Gastroesophageal sphincter (tissue), 4 donors: ENCODE results near the gene EXOC6B. TPM values are rescaled to one million over a fixed set of nuclear protein-coding genes. Genes with fewer than 3 reads are reported as not detected.

ENCODE experiments used
- ATAC-seq: fragments of 150-250 bp; one replicate; pipeline ENCODE4 v1.9.1; 2016; ENCODE audit warnings: mild to moderate bottlenecking, moderate library complexity
- H3K27ac ChIP-seq, 4 donors: fragments of 200-600 bp; sonication (generic) in 3 of 4; 1 replicate in 3 of 4; 2 replicates in 1 of 4; pipeline ENCODE4 v1.5.1; 2016 to 2019
- H3K27me3 ChIP-seq: fragments of 200-600 bp; sonication (generic); one replicate; pipeline ENCODE4 v1.5.1; 2019
- H3K36me3 ChIP-seq, 2 donors: fragments of 200-600 bp; sonication (generic); one replicate each; pipeline ENCODE4 v1.5.1; 2019; ENCODE audit warnings: control low read depth in 1 of 2
- H3K4me1 ChIP-seq, 3 donors: fragments of 200-600 bp; sonication (generic); 1 replicate in 2 of 3; 2 replicates in 1 of 3; pipeline ENCODE4 v1.5.1; 2016 to 2019; ENCODE audit warnings: control low read depth in 2 of 3
- H3K4me3 ChIP-seq, 2 donors: fragments of 200-600 bp; sonication (generic); one replicate each; pipeline ENCODE4 v1.5.1; 2019; ENCODE audit warnings: mild to moderate bottlenecking in 1 of 2, moderate library complexity in 1 of 2
- H3K9me3 ChIP-seq, 3 donors: fragments of 200-600 bp; sonication (generic); one replicate each; pipeline ENCODE4 v1.5.1; 2017 to 2019; ENCODE audit warnings: control low read depth in 2 of 3
- EP300 ChIP-seq: sonication (generic); formaldehyde crosslinking; IDR thresholded peaks from one replicate; pipeline ENCODE4 v1.6.1; 2017; ENCODE audit warnings: antibody characterized with exemption, mild to moderate bottlenecking
- POLR2A ChIP-seq, 2 donors: fragments of 450-650 bp; IDR thresholded peaks; one replicate each; pipeline ENCODE4 v1.6.1; 2017; ENCODE audit warnings: antibody characterized with exemption in 2 of 2, mild to moderate bottlenecking in 2 of 2, moderate library complexity in 1 of 2
- POLR2AphosphoS5 ChIP-seq: sonication (generic); formaldehyde crosslinking; IDR thresholded peaks from one replicate; pipeline ENCODE4 v1.6.1; 2017; ENCODE audit warnings: antibody characterized with exemption
- WGBS, 2 donors: methylation state at CpG; one replicate each; pipeline ENCODE4 v1.1.5; 2018; ENCODE audit warnings: low coverage in 1 of 2; 5-methylcytosine and 5-hydroxymethylcytosine counted together
- total RNA-seq, 4 donors: library from RNA; depleted of rRNA; stranded (reverse); fragments of >200 nt; gene quantifications; one replicate each; pipeline ENCODE4 v1.1.0, GENCODE V29; 2016
- TF ChIP-seq, protein P1 (sequence below), 4 experiments: fragments of 200-600 bp in 2 of 4; fragments of 450-650 bp in 2 of 4; sonication (generic) in 1 of 4; IDR thresholded peaks; one replicate each; pipeline ENCODE4 v1.5.1; 2017 to 2019; ENCODE audit warnings: antibody characterized with exemption in 4 of 4, mild to moderate bottlenecking in 2 of 4, moderate library complexity in 2 of 4

Gene EXOC6B
- total RNA-seq, 4 donors from 2014 or later, result 35.3 to 47.2 (median 41.2) TPM

DNA sequence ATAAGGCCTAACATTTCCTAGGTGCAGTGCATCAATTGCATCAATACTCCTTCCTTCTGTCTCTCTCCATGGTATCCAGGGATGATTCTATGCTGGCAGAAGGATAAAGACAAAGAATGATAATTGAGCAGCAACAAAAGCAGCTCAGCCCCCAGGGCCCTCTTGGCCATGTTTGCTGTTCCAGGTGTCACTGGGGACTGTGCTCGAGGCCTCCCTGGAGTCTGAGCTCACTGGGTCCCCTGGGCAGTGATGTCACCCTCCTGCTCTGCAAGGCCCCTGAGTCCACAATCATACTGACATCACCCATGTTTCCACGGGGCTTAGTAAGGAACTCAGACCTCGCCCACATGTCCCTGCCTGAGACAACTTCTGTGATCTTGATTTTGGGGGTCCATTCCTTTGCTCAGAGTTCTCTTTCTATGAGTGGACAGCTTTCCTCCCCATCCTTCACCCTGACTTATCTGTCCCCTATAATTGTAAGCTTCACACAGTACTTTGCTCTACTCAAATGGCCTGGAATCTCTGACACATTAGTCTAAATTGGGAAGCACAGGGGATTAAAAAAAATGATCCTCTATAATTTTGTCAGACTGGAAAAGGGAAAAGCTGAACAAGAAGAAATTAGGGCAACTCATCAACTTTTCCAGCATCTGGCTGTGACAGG is 15.8 kb upstream of the EXOC6B start:
- WGBS, 2 donors, result 75 to 92% methylated on average over 2 of the region's 3 CpGs
- Histone ChIP-seq H3K4me3 (no peak overlapping the region), H3K9me3 (peaks cover 0 to 10% (median 0%) of the 10 kb centered on the region in 3 donors), H3K4me1 (no peaks in the 10 kb centered on the region), H3K27me3 (peaks cover 11% of the 10 kb centered on the region), H3K36me3 (no peaks in the 10 kb centered on the region), H3K27ac (no peak overlapping the region)
- no peak for TF ChIP-seq EP300
- TF ChIP-seq, protein P1, sequence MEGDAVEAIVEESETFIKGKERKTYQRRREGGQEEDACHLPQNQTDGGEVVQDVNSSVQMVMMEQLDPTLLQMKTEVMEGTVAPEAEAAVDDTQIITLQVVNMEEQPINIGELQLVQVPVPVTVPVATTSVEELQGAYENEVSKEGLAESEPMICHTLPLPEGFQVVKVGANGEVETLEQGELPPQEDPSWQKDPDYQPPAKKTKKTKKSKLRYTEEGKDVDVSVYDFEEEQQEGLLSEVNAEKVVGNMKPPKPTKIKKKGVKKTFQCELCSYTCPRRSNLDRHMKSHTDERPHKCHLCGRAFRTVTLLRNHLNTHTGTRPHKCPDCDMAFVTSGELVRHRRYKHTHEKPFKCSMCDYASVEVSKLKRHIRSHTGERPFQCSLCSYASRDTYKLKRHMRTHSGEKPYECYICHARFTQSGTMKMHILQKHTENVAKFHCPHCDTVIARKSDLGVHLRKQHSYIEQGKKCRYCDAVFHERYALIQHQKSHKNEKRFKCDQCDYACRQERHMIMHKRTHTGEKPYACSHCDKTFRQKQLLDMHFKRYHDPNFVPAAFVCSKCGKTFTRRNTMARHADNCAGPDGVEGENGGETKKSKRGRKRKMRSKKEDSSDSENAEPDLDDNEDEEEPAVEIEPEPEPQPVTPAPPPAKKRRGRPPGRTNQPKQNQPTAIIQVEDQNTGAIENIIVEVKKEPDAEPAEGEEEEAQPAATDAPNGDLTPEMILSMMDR (IDR thresholded peaks at IDR 0.05), result no peak
- TF ChIP-seq POLR2AphosphoS5, result no peak
- TF ChIP-seq POLR2A (IDR thresholded peaks at IDR 0.05), result no peak
- no peak for ATAC-seq

DNA sequence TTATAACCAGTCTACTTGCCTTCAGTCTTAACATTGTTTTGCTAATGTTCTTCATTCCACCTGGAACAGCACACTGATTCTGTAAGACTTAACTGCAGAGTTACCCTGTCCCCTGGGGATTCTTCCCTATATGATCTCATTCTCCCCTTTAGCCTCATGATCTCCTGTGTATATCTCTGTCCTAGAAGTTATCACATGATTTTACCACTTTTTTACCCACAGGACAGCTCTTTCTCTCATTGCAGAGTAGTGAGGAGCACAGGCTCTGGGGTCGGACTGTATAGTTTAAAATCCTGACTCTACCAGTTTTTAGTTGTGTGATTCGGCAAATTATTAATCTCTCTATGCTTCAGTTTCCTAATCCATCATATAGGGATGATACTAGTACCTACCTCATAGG is 14.2 kb upstream of the EXOC6B start:
- Histone ChIP-seq H3K27me3 (peaks cover 11% of the 10 kb centered on the region), H3K27ac (no peak overlapping the region), H3K4me3 (no peak overlapping the region), H3K36me3 (no peaks in the 10 kb centered on the region), H3K9me3 (peaks cover 0 to 10% (median 0%) of the 10 kb centered on the region in 3 donors), H3K4me1 (no peaks in the 10 kb centered on the region)
- no peak for ATAC-seq
- TF ChIP-seq POLR2AphosphoS5, result no peak
- TF ChIP-seq, protein P1 (IDR thresholded peaks at IDR 0.05), result no peak
- no peak for TF ChIP-seq POLR2A (IDR thresholded peaks at IDR 0.05)
- TF ChIP-seq EP300, result no peak
- WGBS, 2 donors, result 88 to 100% methylated on average over 2 of the region's 2 CpGs

DNA sequence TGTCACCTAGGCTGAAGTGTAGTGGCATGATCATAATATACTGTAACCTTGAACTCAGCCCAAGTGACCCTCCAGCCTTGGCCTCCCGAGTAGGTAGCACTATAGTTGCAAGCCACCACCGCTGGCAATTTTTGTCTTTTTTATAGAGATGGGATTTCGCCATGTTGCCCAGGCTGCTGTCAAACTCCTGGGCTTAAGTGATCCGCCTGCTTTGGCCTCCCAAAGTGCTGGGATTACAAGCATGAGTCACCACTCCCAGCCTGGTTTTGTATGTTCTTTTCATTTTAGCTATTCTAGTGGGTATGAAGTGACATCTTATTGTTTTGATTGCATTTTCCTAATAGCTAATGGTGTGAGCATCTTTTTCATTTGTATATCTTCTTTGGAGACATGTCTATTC is 11.3 kb upstream of the EXOC6B start:
- WGBS, 2 donors, result 62 to 70% methylated on average over 2 to 4 of the region's 4 CpGs
- Histone ChIP-seq H3K9me3 (peaks cover 0 to 10% (median 0%) of the 10 kb centered on the region in 3 donors), H3K4me3 (no peak overlapping the region), H3K4me1 (no peaks in the 10 kb centered on the region), H3K27me3 (peaks cover 8% of the 10 kb centered on the region), H3K36me3 (no peaks in the 10 kb centered on the region), H3K27ac (no peak overlapping the region)
- no peak for ATAC-seq
- TF ChIP-seq, protein P1 (IDR thresholded peaks at IDR 0.05), result no peak
- TF ChIP-seq POLR2AphosphoS5 (no peak), EP300 (no peak), POLR2A (IDR thresholded peaks at IDR 0.05) (no peak)

DNA sequence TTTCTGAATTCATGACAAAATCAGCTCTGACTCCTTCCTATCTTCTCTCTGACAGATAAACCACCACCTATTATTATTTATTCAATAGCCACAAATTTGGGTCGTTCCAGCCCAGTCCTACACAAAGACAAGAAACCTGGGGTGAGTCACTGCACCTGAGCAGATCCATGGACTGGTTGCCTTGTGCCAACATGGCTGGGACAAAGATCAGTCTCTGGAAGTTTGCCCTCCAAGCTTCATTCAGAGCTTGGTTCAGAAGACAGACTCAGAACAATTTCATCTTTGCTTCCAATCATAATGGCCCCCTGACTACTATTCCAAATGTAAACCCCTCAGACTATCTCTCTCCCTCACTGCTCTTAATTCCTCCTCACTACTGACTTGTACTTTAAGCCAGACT is 9.6 kb upstream of the EXOC6B start:
- TF ChIP-seq, protein P1 (IDR thresholded peaks at IDR 0.05), result no peak
- TF ChIP-seq EP300 (no peak), POLR2A (IDR thresholded peaks at IDR 0.05) (no peak), POLR2AphosphoS5 (no peak)
- H3K27ac ChIP-seq, result no peak overlapping the region
- ATAC-seq, result no peak
- peaks cover 8% of the 10 kb centered on the region for H3K27me3 ChIP-seq
- no peaks in the 10 kb centered on the region for H3K4me1 ChIP-seq
- 92% methylated on average over 1 of the region's 1 CpG; no CpG with 5 or more reads in 1 of the 2 donors for WGBS, 2 donors
- no peaks in the 10 kb centered on the region for H3K36me3 ChIP-seq
- H3K4me3 ChIP-seq, result no peak overlapping the region
- H3K9me3 ChIP-seq, result peaks cover 0 to 10% (median 0%) of the 10 kb centered on the region in 3 donors

DNA sequence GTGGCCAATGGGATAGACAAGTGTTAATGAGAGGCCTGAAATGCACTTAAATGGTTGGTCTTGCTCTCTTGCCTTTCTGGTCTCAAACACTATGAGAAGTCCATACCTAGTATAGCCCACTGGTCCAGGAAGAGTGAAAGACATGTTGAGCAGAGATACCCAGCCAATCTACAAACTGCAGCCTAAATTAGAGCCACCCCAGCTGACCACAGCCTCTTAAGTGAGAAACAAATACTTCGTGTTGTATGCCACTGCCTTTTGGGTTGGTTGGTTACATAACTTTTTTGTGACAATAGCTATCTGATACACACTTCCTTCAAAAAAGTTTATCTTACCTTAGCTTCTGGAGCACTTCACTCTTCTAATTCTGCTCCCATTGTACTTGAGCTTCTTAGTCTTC is 8.8 kb upstream of the EXOC6B start:
- Histone ChIP-seq H3K27me3 (peaks cover 8% of the 10 kb centered on the region), H3K36me3 (no peaks in the 10 kb centered on the region), H3K4me3 (no peak overlapping the region), H3K4me1 (no peaks in the 10 kb centered on the region), H3K9me3 (peaks cover 0 to 10% (median 0%) of the 10 kb centered on the region in 3 donors), H3K27ac (no peak overlapping the region)
- TF ChIP-seq POLR2AphosphoS5 (no peak), POLR2A (IDR thresholded peaks at IDR 0.05) (no peak), EP300 (no peak)
- TF ChIP-seq, protein P1 (IDR thresholded peaks at IDR 0.05), result no peak
- 50 to 60% methylated on average over 1 of the region's 1 CpG for WGBS, 2 donors
- no peak for ATAC-seq
